SKM-1 (cell line): ENCODE data around the gene S100A8.
A peak's percentile ranks its signal among the peaks of the same experiment; 100 is the strongest.
"Not testable (repeated sequence)": the region's sequence is repeated elsewhere in the genome, so short reads cannot be mapped to it uniquely, and the experiment has no call there.

ENCODE experiments used
- DNase-seq: peaks from one replicate; lab custom pipeline; 2025; ENCODE audit not compliant: unreplicated experiment; lab: John Stamatoyannopoulos, UW

The S100A8 gene

DNA sequence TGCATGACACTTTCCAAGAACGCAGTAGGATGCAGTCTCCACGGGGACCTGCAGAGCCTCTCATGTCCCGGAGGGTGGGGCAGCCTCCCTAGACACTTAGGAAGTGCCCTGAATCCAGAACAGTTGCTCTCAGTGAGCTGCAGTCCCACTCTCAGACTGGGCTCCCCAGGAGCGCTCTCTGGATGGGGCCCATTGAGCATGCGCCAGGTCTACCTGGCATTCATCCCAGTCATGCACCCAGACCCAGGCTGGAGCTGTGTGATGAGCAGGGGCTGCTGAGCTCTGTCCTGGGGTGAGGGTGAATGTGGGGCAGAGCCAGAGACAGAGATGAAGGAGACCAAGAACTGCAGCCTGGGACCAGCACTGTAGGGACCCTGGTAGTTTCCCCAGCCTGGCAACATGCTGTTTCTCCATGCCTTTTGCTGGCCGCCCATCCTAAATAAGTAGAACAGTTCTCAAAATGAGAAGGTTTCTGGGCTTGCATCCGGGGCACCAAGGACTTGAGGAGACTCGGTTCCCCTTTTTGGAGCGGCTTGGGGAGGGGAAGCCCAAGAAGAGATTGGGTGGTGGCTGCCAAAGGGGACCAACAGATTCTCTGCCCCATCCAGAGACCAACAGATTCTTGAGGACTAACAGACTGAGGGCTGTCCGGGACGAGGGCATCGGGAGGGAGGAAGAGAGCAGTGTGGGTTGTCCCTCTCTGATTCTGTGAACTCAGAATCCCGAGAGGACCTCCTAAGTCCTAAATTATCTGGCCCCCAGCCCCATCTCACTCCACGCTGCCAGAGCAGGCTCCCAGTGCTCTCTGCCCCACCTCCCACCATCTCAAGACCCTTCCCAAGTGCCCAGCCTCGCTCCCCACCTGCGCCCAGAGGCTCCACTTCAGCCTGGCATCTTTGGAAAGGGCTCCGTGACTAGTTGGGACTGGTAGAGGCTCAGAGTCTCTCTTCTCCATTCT, 41.2 kb downstream of the S100A8 start:
- no peak for DNase-seq

- DNase-seq: no peak
Measured at GRCh38 chr1:153348511-153349362, 42.1 kb downstream of the S100A8 start, which contains the start of gene PGLYRP4. Gene PGLYRP4 (minus strand): TSS chr1:153348841. CDS start chr1:153347932, 909 bp downstream.

DNA sequence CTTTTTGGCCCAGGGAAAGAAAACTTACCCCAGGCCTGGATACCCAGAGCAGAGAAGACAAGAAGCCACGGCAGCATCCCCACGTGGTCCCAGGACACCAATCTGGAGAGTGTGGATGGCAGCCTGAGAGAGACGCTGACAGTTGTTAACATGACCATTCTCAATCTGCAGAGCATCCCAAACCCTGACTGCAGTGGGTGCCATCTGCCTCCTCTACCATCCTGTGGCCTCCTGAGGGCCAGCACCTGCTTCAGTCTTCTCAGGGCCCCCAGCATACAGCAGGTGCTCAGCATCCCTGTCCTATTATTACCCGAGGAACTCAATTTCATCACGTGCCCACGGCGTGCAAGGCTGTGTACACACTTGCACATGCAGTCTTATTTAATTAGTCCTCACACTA, 43.0 kb downstream of the S100A8 start:
- no peak for DNase-seq

GRCh38 chr1:153347049-153347448, 43.8 kb downstream of the S100A8 start:
- not testable (repeated sequence) for DNase-seq

DNA sequence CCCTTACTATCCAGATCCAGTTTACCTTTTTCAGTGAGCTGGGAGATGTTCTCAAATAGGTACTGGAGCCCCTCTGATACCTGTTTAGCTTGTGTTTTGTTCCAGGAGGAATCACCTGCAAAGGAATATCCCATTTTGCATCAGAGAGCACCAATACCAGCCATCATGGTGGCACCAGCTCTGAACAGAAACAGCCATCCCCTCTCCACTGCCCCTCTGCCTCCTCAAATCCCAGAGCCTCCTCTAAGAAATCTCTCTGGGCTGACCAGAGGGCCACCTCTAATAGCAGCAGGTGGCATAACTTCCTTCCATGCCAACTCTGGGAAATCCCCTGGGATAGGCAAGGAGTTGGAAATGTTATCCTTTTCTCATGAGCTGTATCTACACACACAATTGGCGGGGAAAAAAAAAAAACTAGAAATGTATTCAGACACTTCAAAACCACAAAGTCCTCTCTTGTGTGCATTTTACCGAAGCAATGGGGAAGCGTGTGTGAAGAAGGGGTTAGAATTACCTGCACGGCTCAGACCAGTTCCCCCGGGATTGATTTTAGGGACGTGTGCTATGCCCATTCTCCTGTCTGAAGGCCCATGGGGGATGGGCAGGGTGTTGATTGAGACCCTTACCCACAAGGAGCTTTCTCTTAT, 44.7 kb downstream of the S100A8 start:
- DNase-seq: no peak

DNA sequence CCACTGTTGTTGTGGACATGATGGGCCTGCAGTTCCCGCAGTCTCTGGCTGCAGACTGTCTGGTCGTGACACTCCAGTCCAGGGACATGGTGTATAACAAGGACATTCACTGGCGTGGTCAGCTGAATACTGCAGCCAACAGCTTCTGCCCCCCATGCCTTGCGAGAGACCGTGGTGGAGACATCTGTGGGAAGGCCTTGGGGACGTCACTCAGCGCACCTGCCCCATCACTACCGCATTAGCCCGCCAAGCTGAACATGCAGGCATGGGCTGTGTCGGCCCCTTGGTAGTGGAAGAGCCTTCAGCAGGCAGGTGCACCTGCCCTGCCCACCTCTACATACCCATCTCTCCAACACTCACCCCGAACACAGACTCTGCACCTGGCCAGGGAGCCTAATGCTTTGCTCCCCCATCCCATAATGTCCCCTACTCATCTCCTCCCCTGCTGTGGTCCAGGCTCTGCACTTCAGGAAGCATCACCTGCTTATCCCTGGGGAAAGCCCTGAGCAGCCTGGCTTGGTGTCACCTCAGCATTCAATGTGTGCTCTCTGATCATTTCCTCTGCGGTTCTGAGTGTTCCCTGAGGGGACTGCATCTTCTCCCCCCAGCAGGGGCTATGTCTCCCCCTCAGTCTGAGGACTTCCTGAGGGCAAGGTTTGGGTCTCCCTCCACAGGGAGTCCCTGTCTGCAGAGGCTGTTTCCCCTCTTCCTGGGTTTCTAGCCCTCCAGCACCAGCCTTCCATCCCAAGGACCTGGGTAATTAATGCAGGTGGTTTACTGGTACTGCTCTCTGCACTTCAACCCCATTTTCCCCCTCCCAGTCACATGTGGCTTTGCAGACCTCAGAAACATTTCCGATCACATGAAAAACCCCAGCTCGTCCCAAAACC, 45.4 kb downstream of the S100A8 start:
- no peak for DNase-seq

DNA sequence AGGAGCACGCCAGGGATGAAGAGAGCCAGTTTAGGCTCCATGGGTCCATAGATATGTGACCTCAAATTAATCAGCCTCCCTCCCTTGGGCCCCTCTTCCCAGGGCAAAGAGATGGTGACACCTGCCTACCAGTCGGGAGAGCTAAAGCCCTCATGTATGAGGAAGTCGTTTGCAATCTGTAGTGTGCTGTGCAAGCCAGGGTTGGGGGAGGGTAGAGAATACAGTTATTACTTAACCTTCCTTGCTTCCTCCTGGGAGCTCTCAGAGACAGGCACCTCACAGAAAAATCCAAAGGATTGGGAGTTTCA, 46.2 kb downstream of the S100A8 start:
- DNase-seq: peak; percentile 98

DNA sequence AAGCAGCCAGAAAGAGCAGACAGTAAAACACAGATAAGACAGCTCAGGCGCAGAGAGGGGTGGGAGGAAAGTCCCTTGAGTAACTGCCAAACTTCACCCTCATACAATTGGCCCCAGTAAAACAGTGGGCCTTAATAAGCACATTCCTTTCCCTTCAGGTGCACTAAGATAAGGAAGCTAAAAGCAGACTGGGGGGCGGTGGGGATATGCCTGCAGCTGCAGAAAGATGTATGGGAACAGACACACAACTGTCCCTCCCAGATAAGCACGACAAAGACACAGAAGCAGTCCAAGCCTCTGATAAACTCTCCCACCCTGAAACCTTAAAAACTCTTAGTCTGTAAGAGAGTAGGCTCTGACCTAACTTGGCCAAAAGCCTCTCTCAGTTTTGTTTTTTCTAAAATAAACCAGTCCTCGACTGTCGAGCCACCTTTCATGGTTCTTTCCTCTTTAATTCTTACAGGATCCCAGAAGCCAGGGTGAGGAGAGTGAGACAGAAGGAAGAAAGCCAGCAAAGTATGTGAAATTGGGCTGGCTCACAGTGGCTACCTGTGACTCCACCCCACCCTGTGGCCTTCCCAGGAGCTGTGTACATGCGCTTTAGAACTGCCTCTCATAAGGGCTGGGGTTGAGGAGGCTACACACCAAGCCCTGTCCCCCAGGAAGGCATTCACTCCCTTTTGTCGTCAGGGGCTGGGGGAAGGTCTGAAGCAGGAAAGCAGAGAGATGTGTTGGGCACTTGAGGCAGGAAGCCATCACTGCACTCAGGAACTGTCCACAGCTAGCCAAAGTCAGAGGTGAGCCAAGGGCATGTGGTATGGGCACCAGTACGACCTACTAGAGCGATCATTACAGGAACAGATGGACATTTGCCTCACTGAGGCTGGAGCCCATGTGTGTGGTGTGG, 46.8 kb downstream of the S100A8 start:
- DNase-seq: no peak

DNA sequence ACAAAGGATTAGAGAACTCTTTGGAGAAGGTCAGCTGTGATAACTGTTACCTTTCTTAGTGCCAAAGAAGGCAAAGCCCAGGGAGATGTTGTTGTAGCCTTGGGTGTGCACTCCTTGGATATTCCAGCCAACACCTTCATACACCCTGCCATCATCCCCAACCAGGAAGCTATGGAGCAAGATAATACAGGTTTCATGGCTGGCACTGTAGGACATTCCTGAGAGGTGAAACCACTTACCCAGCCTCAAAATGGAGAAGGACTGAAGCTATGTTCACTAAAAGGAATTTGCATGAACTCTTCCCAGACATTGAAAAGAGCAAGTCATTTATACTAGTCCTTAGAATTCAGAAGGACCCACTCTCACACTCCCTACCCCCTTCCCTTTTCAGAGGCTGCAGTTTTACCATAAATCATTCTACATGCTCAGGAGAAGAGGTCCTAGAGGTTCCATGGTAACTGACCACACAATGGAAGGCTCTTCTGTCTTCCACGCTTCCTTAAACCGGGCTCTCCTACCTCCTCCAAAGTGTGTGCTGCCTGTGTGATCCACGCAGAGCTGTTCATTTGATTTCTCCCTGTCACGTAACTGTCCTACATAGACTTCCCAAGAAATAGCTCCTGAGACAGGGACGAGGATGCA, 47.7 kb downstream of the S100A8 start:
- no peak for DNase-seq

DNA sequence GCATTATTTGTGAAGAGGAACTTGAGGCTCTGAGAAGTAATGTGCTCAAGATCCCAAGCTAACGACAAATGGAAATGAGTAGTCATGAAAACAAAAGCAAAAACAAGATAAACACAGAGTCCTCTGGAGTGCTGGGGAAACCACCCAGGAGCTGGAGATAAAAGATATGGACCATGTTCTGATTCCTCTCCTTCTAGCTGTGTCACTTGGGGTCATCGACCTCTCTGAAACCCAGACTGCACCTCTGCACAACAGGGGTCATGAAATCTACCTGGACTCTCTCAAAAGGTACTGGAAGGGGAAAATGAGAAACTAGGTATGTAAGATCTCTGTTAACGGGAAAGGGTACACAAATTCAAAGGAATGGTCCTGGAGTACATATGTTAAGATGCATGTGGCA, 48.7 kb downstream of the S100A8 start:
- no peak for DNase-seq

DNA sequence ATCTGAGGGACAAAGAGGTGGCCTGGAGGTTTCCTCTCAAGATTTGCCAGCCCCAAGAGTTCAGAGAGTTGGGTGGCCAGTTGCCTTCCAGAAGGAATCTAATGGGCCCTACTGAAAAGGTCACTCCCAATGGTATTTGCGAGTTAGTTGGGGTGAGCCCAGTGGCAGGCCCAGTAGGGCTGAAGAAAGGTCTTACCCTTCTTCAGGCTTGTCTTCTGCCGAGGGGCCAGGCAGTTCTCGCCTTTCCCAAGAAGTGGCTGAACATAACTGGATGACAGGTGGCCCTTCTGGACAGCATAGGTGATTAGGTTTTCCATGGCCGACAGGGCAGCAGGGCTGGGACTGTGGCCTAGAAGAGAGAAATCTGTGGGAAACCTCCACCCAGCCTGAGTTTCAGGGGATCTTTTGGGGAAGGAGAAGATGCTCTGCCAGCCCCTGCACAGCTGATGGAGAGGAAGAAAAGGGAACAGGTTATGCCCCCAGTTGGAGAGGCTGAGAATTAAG, 49.4 kb downstream of the S100A8 start:
- no peak for DNase-seq

DNA sequence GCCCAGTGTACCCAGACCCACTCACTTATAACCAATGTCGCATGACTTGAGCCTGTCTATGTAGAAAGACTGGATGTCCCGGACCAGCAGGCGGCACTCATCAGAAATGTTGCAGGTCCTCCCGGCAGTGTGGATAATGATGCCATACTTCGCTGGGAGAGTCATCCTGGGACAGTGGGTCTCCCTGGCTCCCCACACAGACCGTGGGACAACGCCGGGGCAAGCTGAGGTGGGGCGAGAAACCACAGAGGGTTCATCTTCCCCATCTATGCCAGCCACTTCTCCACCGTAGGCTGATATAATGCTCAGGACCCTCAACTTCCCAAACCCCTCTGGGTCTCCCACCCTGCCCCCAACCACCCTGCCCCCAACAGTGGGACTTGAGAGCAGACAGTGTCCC, 50.5 kb downstream of the S100A8 start:
- DNase-seq: no peak
